ENCODE data around the gene DPY30.

- TF ChIP-seq, protein P1, sequence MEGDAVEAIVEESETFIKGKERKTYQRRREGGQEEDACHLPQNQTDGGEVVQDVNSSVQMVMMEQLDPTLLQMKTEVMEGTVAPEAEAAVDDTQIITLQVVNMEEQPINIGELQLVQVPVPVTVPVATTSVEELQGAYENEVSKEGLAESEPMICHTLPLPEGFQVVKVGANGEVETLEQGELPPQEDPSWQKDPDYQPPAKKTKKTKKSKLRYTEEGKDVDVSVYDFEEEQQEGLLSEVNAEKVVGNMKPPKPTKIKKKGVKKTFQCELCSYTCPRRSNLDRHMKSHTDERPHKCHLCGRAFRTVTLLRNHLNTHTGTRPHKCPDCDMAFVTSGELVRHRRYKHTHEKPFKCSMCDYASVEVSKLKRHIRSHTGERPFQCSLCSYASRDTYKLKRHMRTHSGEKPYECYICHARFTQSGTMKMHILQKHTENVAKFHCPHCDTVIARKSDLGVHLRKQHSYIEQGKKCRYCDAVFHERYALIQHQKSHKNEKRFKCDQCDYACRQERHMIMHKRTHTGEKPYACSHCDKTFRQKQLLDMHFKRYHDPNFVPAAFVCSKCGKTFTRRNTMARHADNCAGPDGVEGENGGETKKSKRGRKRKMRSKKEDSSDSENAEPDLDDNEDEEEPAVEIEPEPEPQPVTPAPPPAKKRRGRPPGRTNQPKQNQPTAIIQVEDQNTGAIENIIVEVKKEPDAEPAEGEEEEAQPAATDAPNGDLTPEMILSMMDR (IDR thresholded peaks at IDR 0.05; ENCODE audit: low read depth, low read length): no peak
- TF ChIP-seq MAX (IDR thresholded peaks at IDR 0.05; ENCODE audit: low read depth, low read length): no peak
- TF ChIP-seq POLR2A (IDR thresholded peaks at IDR 0.05; ENCODE audit: extremely low read depth, insufficient read length): peak; percentile 50
Observed at GRCh38 chr2:32064021-32064601, 24.5 kb upstream of the DPY30 start.
